Bronchial epithelial cell (primary cell): Measurements from ENCODE around the gene NRIP1. TPM values are rescaled to one million over a fixed set of nuclear protein-coding genes. Genes with fewer than 3 reads are reported as not detected.

Experiments
- DNase-seq: peaks from one replicate; pipeline ENCODE4 v3.0.0-alpha.2; 2010; ENCODE audit warnings: low read depth
- FAIRE-seq: peaks from 2 replicates; lab custom pipeline; 2011; peaks lifted over from hg19 to GRCh38; lab: Jason Lieb, UNC
- H3K27me3 ChIP-seq: 2 replicates; pipeline ENCODE4 v1.5.1; 2011; ENCODE audit warnings: low read length; ENCODE audit not compliant: control insufficient read depth, insufficient read depth
- H3K36me3 ChIP-seq: 2 replicates; pipeline ENCODE4 v1.5.1; 2011; ENCODE audit warnings: low read length; ENCODE audit not compliant: control insufficient read depth, insufficient read depth
- H3K4me3 ChIP-seq: 2 replicates; pipeline ENCODE4 v1.5.1; 2011; ENCODE audit warnings: mild to moderate bottlenecking, low read depth, low read length, control low read depth
- total RNA-seq: library from RNA; depleted of rRNA; stranded (reverse); fragments of >200 nt; gene quantifications from 2 replicates; pipeline ENCODE4 v1.2.1, GENCODE V29; 2014
- TF ChIP-seq, protein P1 (sequence below): IDR thresholded peaks from 2 replicates; pipeline ENCODE4 v1.5.1; 2011; ENCODE audit warnings: mild to moderate bottlenecking, moderate library complexity, low read length, control low read depth, inconsistent platforms; ENCODE audit not compliant: insufficient read depth, severe bottlenecking

The NRIP1 gene
- total RNA-seq, 1 donor from 2014 or later = 64.0 TPM

DNA sequence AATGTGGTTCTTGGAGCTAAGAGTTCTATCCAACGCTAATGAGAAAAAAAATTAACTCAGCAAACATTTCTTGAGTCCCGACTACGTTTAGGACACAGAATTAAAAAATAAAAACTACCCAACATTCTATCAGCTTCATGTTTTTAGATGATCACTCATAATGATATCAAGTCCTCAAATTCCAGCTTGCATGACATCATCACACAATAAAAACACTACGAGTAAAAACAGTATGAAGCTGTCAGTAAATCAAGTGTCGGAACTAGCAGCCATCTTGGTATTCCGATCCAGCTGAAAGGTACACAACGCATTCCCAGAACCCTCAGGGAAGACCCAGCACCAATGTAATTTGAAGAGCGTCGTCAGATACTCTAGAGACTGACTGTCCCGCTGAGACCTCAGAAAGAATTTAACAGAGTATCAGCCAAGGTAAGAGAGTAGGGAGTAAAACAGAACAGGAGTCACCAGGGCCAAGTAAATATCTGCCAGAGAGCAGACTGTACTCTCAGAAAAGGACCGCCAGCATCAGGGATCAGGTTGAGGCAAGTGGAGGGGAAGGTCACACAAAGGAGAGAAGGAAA is 57.0 kb downstream of the NRIP1 start:
- FAIRE-seq = no peak
- H3K4me3 ChIP-seq = no peak overlapping the region
- DNase-seq = no peak
- H3K36me3 ChIP-seq = peaks cover 1% of the 10 kb centered on the region
- H3K27me3 ChIP-seq = no peaks in the 10 kb centered on the region
- TF ChIP-seq, protein P1, sequence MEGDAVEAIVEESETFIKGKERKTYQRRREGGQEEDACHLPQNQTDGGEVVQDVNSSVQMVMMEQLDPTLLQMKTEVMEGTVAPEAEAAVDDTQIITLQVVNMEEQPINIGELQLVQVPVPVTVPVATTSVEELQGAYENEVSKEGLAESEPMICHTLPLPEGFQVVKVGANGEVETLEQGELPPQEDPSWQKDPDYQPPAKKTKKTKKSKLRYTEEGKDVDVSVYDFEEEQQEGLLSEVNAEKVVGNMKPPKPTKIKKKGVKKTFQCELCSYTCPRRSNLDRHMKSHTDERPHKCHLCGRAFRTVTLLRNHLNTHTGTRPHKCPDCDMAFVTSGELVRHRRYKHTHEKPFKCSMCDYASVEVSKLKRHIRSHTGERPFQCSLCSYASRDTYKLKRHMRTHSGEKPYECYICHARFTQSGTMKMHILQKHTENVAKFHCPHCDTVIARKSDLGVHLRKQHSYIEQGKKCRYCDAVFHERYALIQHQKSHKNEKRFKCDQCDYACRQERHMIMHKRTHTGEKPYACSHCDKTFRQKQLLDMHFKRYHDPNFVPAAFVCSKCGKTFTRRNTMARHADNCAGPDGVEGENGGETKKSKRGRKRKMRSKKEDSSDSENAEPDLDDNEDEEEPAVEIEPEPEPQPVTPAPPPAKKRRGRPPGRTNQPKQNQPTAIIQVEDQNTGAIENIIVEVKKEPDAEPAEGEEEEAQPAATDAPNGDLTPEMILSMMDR = no peak

DNA sequence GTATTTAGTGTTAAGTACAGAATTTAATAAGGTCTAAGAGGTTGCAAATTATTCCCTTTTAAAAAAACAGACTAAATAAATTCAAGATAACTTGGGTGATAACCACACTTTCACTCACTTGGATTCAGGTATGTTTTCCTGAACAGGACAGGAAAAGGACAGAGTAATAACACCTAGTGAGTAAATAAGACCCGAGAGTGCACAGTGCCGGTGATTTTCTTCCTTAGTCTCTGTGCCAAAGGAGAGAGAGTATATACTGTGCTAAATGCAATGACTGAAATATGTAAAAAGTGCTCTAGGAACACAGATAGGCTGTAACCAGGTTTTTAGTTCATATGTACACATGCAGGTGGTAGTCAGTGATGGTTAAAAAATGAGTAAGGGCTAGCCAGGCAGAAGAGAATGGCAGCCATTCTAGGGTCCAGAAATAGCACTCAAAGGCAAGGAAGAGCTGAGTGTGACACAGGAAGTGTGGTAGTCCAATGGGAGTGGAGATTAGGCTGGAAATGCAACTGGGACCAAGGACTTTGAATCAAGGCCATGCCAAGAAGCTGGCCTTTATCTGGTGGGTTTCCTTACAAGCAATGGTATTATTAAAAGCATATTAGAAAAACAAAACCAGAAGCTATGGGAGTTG is 58.1 kb downstream of the NRIP1 start:
- Histone ChIP-seq H3K4me3 (no peak overlapping the region), H3K27me3 (no peaks in the 10 kb centered on the region), H3K36me3 (peaks cover 1% of the 10 kb centered on the region)
- no peak for FAIRE-seq
- DNase-seq = no peak
- TF ChIP-seq, protein P1 = no peak

DNA sequence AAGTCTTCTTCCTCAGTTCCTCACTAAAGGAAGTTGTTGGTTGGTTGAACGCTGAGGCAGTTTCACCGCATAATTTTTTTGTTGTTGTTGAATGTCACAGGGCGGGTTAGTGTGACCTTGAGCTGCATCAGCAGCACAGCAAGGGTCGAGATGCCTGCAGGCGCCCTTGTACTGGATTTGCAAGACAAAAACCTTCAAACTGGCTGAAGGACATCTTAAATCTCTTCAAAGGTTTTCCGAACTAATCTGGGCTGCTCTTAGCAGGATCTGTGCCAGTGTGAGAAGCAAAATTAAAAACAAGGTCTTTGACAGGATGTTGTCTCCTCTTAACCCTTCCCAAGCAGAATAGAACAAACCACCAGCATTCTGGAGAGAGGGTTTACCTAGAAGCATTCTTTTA is 59.4 kb downstream of the NRIP1 start:
- Histone ChIP-seq H3K36me3 (peaks cover 1% of the 10 kb centered on the region), H3K27me3 (no peaks in the 10 kb centered on the region), H3K4me3 (no peak overlapping the region)
- no peak for DNase-seq
- TF ChIP-seq, protein P1 = no peak
- no peak for FAIRE-seq

DNA sequence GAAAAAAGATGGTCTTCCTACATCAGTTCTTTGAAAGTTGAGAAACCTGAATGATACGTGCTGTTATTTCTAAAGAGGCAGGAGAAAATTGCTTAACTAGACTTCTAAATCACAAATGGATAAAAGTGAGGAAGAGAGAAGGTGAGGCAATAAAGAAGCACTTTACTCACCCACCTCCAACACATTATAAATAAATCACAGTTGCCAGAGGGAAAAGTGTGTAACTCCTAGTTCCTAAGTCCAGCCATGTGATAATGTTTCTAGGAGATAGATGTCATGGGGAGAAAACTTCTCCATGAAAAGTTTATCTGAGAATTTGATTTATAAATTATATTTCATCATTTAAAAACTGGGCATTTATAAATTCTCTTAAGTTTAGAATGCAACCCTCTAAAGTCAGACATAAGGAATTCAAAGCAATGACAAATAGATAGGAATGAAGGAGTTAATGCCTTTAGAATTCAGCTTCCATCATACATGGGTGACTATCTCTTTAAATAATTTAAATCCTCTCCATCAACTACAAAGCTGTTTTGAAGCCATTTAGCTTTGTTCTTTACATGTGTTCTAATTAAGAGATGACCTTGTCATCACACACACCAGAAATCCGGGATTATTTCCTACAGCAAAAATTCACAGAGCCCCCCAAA is 60.0 kb downstream of the NRIP1 start:
- TF ChIP-seq, protein P1 = no peak
- DNase-seq = peak; percentile 22
- no peak for FAIRE-seq
- H3K27me3 ChIP-seq = no peaks in the 10 kb centered on the region
- H3K36me3 ChIP-seq = peaks cover 1% of the 10 kb centered on the region
- H3K4me3 ChIP-seq = no peak overlapping the region

DNA sequence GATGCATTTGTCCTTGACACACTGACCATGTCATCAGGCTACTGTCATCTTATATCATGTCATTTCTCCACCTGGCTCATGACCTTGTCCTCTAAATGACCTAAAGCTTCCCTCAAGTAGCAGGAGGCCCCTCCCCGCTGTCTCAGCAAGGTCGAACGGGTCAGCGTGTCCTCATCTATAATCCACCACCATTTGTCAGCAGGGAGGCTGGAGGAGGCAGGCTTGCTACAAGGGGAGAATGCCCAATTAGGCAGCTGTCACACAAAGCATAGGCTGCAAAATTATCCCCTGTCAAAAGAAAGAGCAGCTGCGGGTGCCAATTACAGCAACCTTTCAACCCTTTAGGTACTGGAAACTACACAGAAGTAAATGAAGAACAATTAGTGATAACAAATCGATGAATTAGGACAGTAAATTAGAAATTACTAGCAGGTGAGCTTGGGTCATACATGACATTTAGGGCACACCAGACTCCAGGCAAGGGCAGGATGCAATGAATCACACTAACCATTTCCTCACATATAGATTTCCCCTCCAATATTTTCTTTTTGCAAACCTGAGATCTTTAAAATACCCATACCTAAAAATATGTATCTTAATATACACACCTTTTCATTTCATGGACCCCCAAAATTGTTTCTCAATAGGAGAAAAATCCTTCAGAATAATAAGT is 61.2 kb downstream of the NRIP1 start:
- FAIRE-seq (no peak), DNase-seq (no peak)
- Histone ChIP-seq H3K27me3 (no peaks in the 10 kb centered on the region), H3K36me3 (peaks cover 1% of the 10 kb centered on the region), H3K4me3 (no peak overlapping the region)
- TF ChIP-seq, protein P1 = no peak
